ENCODE measurements around the gene MAP3K20.
"Not testable (repeated sequence)": the region's sequence is repeated elsewhere in the genome, so short reads cannot be mapped to it uniquely, and the experiment has no call there.

MAP3K20 gene

DNA sequence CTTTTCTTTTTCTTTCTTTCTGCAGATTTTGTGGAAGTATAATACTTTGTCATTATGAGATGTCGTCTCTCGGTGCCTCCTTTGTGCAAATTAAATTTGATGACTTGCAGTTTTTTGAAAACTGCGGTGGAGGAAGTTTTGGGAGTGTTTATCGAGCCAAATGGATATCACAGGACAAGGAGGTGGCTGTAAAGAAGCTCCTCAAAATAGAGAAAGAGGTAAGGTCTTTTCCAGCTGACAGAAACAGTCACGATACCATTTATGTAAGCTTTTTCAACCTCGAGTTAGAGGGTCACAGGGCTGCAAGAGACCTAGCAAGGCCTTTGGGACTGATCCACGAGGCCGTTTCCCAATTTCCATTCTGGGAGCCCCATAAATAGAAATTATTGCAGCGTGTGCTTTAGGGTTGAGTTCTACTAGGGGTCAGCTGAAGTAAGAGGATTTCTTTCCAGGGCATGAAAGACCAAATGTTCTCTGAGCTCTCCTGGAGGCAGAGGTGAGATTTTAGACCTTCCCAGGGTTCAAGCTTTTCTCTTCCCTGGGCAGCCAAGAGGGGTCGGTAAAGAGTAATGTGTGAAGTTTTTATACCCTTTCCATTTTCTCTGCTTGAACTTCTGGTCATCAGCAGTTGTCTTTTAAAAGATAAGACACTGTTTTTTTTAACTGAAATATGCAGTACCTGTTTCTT lies 15.5 kb downstream of the MAP3K20 start:
- Histone ChIP-seq H3K27ac (ENCODE audit: low read depth, low read length) (no peak overlapping the region), H3K27me3 (ENCODE audit: control insufficient read depth, insufficient read depth, low read length) (no peaks in the 10 kb centered on the region), H3K4me3 (ENCODE audit: low read depth, low read length) (no peak overlapping the region), H3K36me3 (ENCODE audit: control insufficient read depth, insufficient read depth, low read length) (no peaks in the 10 kb centered on the region), H3K9ac (ENCODE audit: low read length) (no peak overlapping the region), H3K9me3 (ENCODE audit: control insufficient read depth, insufficient read depth, low read depth, low read length) (no peaks in the 10 kb centered on the region), H3K4me1 (ENCODE audit: control insufficient read depth, insufficient read depth, low read length) (peaks cover 7% of the 10 kb centered on the region; the same call in 1 of the 2 replicates)

DNA sequence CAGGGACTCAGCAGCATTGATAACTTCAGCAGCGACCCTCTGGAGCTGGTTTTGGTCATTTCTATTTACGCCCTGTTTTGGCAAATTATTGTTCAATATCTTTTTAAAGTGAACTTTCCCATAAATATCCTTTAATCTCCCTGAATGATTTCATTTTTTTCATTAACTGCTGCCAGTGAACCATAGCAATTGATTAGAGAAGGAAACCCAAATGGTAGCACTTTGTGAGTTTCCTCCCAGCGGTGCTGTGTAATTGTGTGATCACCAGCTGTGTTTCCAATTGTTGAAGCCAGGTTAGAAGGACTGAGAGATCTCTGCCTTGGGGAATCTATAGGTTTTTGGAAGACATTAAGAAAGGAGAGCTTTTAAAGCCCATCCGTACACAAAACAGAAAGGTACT lies 16.3 kb downstream of the MAP3K20 start:
- H3K9ac ChIP-seq (ENCODE audit: low read length): no peak overlapping the region
- no peak overlapping the region for H3K4me3 ChIP-seq (ENCODE audit: low read depth, low read length)
- H3K27me3 ChIP-seq (ENCODE audit: control insufficient read depth, insufficient read depth, low read length): no peaks in the 10 kb centered on the region
- no peaks in the 10 kb centered on the region for H3K9me3 ChIP-seq (ENCODE audit: control insufficient read depth, insufficient read depth, low read depth, low read length)
- H3K27ac ChIP-seq (ENCODE audit: low read depth, low read length): no peak overlapping the region
- H3K4me1 ChIP-seq (ENCODE audit: control insufficient read depth, insufficient read depth, low read length): peaks cover 7% of the 10 kb centered on the region; the same call in 1 of the 2 replicates
- no peaks in the 10 kb centered on the region for H3K36me3 ChIP-seq (ENCODE audit: control insufficient read depth, insufficient read depth, low read length)

DNA sequence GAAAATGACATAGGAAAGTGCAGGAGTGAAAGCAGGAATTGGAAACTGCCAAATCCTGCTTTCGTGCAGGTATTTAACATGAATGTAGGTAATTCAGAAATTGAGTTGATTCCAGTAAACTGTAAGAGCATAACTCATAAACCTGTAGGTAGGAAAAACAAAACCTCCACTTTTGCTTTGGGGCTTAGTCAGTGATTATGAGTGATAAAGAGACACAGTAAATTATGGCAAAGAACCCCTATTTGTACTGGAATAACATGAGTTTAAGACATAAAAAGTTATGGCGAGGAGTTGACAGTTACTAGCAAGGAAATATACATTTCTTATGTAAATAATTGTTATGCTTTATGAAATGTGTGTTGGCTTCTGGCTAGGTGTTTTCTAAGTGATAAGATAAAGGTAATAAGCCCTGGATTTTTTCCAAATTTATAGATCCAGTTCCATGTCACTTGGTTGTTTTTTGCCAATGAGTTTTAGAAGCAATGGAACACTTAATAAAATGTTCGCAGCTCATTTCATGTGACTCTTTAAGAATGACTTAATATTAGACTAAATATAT lies 17.3 kb downstream of the MAP3K20 start:
- Histone ChIP-seq H3K4me3 (ENCODE audit: low read depth, low read length) (no peak overlapping the region), H3K27ac (ENCODE audit: low read depth, low read length) (no peak overlapping the region), H3K9me3 (ENCODE audit: control insufficient read depth, insufficient read depth, low read depth, low read length) (no peaks in the 10 kb centered on the region), H3K36me3 (ENCODE audit: control insufficient read depth, insufficient read depth, low read length) (no peaks in the 10 kb centered on the region), H3K27me3 (ENCODE audit: control insufficient read depth, insufficient read depth, low read length) (no peaks in the 10 kb centered on the region), H3K4me1 (ENCODE audit: control insufficient read depth, insufficient read depth, low read length) (peaks cover 7% of the 10 kb centered on the region; the same call in 1 of the 2 replicates), H3K9ac (ENCODE audit: low read length) (no peak overlapping the region)

DNA sequence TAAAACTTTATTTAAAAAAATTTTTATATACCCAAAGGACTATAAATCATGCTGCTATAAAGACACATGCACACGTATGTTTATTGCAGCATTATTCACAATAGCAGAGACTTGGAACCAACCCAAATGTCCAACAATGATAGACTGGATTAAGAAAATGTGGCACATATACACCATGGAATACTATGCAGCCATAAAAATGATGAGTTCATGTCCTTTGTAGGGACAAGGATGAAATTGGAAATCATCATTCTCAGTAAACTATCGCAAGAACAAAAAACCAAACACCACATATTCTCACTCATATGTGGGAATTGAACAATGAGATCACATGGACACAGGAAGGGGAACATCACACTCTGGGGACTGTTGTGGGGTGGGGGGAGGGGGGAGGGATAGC lies 18.0 kb downstream of the MAP3K20 start:
- not testable (repeated sequence) for H3K9ac ChIP-seq (ENCODE audit: low read length); H3K36me3 ChIP-seq (ENCODE audit: control insufficient read depth, insufficient read depth, low read length); H3K4me3 ChIP-seq (ENCODE audit: low read depth, low read length); H3K4me1 ChIP-seq (ENCODE audit: control insufficient read depth, insufficient read depth, low read length); H3K9me3 ChIP-seq (ENCODE audit: control insufficient read depth, insufficient read depth, low read depth, low read length); H3K27ac ChIP-seq (ENCODE audit: low read depth, low read length); H3K27me3 ChIP-seq (ENCODE audit: control insufficient read depth, insufficient read depth, low read length)

DNA sequence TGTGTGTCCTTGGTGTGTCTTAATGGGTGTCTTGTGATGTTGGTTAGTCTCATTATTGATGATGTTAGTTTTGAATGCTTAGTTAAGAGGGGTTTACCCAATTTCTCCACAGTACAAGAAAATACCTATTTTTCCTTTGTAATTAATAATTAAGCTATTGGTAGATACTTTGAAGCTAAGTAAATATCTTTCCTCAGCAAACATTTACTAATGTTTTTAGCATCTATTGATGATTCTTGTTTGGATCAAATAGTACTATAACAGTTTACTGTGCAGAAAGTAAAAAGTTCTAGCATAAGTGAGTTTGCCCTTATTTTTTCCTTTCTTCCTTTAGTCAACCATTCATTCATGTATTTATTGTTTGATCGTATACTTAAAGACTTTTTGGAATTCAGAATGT lies 19.1 kb downstream of the MAP3K20 start:
- Histone ChIP-seq H3K27me3 (ENCODE audit: control insufficient read depth, insufficient read depth, low read length) (no peaks in the 10 kb centered on the region), H3K9ac (ENCODE audit: low read length) (no peak overlapping the region), H3K9me3 (ENCODE audit: control insufficient read depth, insufficient read depth, low read depth, low read length) (no peaks in the 10 kb centered on the region), H3K36me3 (ENCODE audit: control insufficient read depth, insufficient read depth, low read length) (no peaks in the 10 kb centered on the region), H3K4me3 (ENCODE audit: low read depth, low read length) (no peak overlapping the region), H3K27ac (ENCODE audit: low read depth, low read length) (no peak overlapping the region), H3K4me1 (ENCODE audit: control insufficient read depth, insufficient read depth, low read length) (peaks cover 7% of the 10 kb centered on the region; the same call in 1 of the 2 replicates)

DNA sequence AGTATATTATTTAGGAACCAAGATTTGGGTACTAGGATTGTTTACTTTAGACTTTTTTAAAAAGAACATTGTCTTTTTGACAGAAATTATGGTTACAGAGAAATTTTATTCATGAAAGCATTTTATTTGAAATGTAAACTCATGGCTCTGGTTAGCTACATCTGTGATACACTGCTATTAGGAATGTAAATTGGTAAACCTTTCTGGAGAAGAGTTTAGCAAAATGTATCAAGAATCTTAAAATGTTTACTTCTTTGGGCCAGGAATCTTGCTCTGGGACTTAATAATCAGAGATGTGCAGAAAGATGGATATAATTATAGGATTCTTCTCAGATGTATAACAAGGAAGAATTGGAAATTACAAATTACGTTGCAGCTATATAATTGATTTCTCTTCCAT lies 19.7 kb downstream of the MAP3K20 start:
- no peaks in the 10 kb centered on the region for H3K36me3 ChIP-seq (ENCODE audit: control insufficient read depth, insufficient read depth, low read length)
- no peak overlapping the region for H3K4me3 ChIP-seq (ENCODE audit: low read depth, low read length)
- no peaks in the 10 kb centered on the region for H3K27me3 ChIP-seq (ENCODE audit: control insufficient read depth, insufficient read depth, low read length)
- H3K27ac ChIP-seq (ENCODE audit: low read depth, low read length): no peak overlapping the region
- no peaks in the 10 kb centered on the region for H3K9me3 ChIP-seq (ENCODE audit: control insufficient read depth, insufficient read depth, low read depth, low read length)
- peaks cover 11% of the 10 kb centered on the region; the same call in 1 of the 2 replicates for H3K4me1 ChIP-seq (ENCODE audit: control insufficient read depth, insufficient read depth, low read length)
- no peak overlapping the region for H3K9ac ChIP-seq (ENCODE audit: low read length)

DNA sequence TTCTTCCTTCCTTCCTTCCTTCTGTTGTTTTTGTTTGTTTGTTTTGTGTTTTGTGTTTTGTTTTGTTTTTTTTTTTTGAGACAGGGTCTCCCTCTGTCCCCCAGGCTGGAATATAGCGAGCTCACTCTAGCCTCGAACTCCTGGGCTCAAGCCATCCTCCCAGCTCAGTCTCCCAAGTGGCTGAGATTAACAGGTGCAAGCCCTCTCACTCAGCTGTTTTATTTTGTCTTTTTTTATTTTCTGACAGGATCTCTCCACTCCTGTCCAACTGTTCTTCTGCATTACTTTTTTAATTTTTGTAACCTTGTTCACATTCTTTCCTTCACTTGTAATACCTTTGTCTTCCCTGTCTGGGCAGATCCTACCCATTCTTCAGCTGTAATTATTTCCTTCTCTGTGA lies 23.6 kb downstream of the MAP3K20 start:
- Histone ChIP-seq H3K9ac (ENCODE audit: low read length) (no peak overlapping the region), H3K27ac (ENCODE audit: low read depth, low read length) (no peak overlapping the region), H3K4me3 (ENCODE audit: low read depth, low read length) (no peak overlapping the region), H3K27me3 (ENCODE audit: control insufficient read depth, insufficient read depth, low read length) (no peaks in the 10 kb centered on the region), H3K36me3 (ENCODE audit: control insufficient read depth, insufficient read depth, low read length) (no peaks in the 10 kb centered on the region), H3K4me1 (ENCODE audit: control insufficient read depth, insufficient read depth, low read length) (peaks cover 20% of the 10 kb centered on the region), H3K9me3 (ENCODE audit: control insufficient read depth, insufficient read depth, low read depth, low read length) (no peaks in the 10 kb centered on the region)

DNA sequence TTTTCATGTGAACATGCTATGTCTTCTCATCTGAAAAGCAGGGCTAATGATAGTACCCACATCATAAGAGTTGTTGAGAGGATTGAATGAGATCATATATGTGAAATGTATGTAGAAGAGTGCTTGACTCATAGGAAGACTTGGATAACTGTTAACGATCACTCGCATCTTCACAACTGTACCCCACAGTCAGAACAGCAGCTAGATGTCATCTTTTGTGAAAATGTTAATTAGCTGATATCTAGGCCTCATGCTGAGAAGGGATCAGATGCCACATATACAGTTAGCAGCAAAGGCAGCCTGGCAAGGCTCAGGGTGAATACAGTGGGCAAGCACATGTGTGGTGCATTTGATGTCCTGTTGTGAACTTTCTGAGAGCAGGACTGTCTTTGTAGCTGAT lies 24.2 kb downstream of the MAP3K20 start:
- Histone ChIP-seq H3K9ac (ENCODE audit: low read length) (no peak overlapping the region), H3K27me3 (ENCODE audit: control insufficient read depth, insufficient read depth, low read length) (no peaks in the 10 kb centered on the region), H3K36me3 (ENCODE audit: control insufficient read depth, insufficient read depth, low read length) (no peaks in the 10 kb centered on the region), H3K4me3 (ENCODE audit: low read depth, low read length) (no peak overlapping the region), H3K4me1 (ENCODE audit: control insufficient read depth, insufficient read depth, low read length) (peaks cover 20% of the 10 kb centered on the region), H3K27ac (ENCODE audit: low read depth, low read length) (no peak overlapping the region), H3K9me3 (ENCODE audit: control insufficient read depth, insufficient read depth, low read depth, low read length) (no peaks in the 10 kb centered on the region)

DNA sequence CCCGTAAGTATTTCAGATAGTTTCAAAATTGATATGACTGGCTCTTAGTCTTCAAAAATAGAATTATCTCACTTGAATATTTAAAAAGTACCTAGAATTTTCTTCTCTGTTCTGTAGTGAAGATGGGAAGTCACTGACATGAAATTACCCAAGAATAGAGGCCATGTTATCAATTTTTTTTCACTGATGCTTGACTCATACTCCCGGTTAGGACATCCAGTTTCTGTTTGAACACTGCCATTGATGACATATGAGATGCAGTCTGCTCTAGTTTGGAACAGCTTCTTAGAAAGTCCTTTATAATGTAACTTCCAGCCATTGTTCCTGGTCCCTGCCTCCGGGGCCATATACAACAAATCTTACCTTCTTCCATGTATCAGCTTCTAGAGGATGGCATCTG lies 26.0 kb downstream of the MAP3K20 start:
- Histone ChIP-seq H3K9ac (ENCODE audit: low read length) (no peak overlapping the region), H3K27me3 (ENCODE audit: control insufficient read depth, insufficient read depth, low read length) (no peaks in the 10 kb centered on the region), H3K27ac (ENCODE audit: low read depth, low read length) (no peak overlapping the region), H3K4me1 (ENCODE audit: control insufficient read depth, insufficient read depth, low read length) (peaks cover 20% of the 10 kb centered on the region), H3K4me3 (ENCODE audit: low read depth, low read length) (no peak overlapping the region), H3K36me3 (ENCODE audit: control insufficient read depth, insufficient read depth, low read length) (no peaks in the 10 kb centered on the region), H3K9me3 (ENCODE audit: control insufficient read depth, insufficient read depth, low read depth, low read length) (no peaks in the 10 kb centered on the region)

DNA sequence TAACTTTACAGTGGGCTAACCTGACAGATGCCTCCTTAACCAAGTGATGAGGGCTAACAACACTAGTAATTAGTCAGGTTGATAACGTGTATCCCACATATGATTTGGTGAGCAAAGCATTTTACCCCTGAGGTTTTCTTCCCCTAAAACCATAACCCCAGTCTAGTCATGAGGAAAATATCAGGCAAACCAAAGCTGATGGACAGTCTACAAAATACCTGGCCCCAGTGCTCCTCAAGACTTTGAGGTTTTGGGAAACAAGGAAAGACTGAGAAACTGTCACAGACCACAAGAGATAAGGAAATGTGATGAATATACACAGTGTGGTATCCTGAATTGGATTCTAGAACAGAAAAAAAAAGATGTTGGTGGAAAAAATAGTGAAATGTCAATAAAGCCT lies 28.5 kb downstream of the MAP3K20 start:
- peaks cover 20% of the 10 kb centered on the region for H3K4me1 ChIP-seq (ENCODE audit: control insufficient read depth, insufficient read depth, low read length)
- H3K27me3 ChIP-seq (ENCODE audit: control insufficient read depth, insufficient read depth, low read length): no peaks in the 10 kb centered on the region
- H3K36me3 ChIP-seq (ENCODE audit: control insufficient read depth, insufficient read depth, low read length): no peaks in the 10 kb centered on the region
- no peak overlapping the region for H3K27ac ChIP-seq (ENCODE audit: low read depth, low read length)
- H3K9ac ChIP-seq (ENCODE audit: low read length): no peak overlapping the region
- no peaks in the 10 kb centered on the region for H3K9me3 ChIP-seq (ENCODE audit: control insufficient read depth, insufficient read depth, low read depth, low read length)
- no peak overlapping the region for H3K4me3 ChIP-seq (ENCODE audit: low read depth, low read length)

DNA sequence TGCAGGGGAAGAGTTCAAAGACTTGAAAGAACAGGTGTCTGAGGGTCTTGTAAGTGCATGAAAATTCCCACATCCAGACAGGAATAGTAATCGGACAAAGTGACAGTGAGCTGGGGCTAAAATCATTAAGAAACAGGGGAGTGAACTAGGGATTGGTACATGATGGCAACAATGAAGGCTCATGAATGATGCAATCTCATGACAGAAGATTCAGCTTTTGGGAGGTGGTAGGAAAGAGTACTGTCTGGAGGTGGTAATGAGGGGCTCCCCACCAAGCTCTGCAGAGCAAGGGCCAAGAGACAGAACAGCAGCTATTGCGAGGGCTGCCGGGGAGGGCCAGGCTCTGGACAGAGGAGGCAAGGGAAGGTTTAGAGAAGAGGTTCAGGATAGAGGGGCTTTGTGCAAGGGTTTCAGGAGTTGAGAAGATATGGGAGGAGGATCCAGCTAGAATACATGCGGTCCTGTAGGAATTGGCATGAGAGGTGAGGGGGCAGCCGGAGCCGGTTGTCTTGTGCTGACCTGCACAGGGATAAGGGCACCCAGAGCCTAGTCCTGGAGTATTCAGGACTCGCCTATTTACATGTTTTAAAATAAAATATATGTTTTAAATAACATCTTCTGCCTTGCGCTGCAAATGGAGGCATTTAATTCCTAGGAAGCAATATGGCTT lies 31.4 kb downstream of the MAP3K20 start:
- Histone ChIP-seq H3K9me3 (ENCODE audit: control insufficient read depth, insufficient read depth, low read depth, low read length) (no peaks in the 10 kb centered on the region), H3K27me3 (ENCODE audit: control insufficient read depth, insufficient read depth, low read length) (no peaks in the 10 kb centered on the region), H3K9ac (ENCODE audit: low read length) (no peak overlapping the region), H3K4me3 (ENCODE audit: low read depth, low read length) (no peak overlapping the region), H3K36me3 (ENCODE audit: control insufficient read depth, insufficient read depth, low read length) (no peaks in the 10 kb centered on the region), H3K4me1 (ENCODE audit: control insufficient read depth, insufficient read depth, low read length) (peaks cover 12% of the 10 kb centered on the region), H3K27ac (ENCODE audit: low read depth, low read length) (no peak overlapping the region)
